Naive thymus-derived CD4-positive, alpha-beta T cell (primary cell): ENCODE data around the gene PTGER2. TPM values are rescaled to one million over a fixed set of nuclear protein-coding genes. Genes with fewer than 3 reads are reported as not detected.

Experiments used
- ATAC-seq: fragments of 150-1000 bp; cut with Tn5 transposase; 2 replicates; pipeline ENCODE4 v1.10.0; 2021; ENCODE audit warnings: mild to moderate bottlenecking, moderate library complexity
- CTCF ChIA-PET: fragments of 350-600 bp; sonication (Branson Sonifier 250); formaldehyde crosslinking; loops from one replicate; lab custom pipeline; 2021; ENCODE audit warnings: antibody characterized with exemption; lab: Charles Lee
- POLR2A ChIA-PET: fragments of 350-600 bp; sonication (Branson Sonifier 250); formaldehyde crosslinking; loops from one replicate; lab custom pipeline; 2021; ENCODE audit warnings: antibody characterized with exemption, inconsistent platforms; lab: Charles Lee
- DNase-seq, 9 donors: peaks; one replicate each; pipeline versions ENCODE4 v3.0.0 to v3.0.0-alpha.2; 2020 to 2022; ENCODE audit warnings: mixed read lengths in 1 of 9
- H3K27ac ChIP-seq: one replicate; pipeline ENCODE4 v1.7.0; 2013; ENCODE audit warnings: mild to moderate bottlenecking, low read depth, low read length, moderate library complexity
- H3K27me3 ChIP-seq, 2 donors: one replicate each; pipeline ENCODE4 v1.7.0; 2013; ENCODE audit warnings: low read length in 2 of 2, mild to moderate bottlenecking in 2 of 2, moderate library complexity in 2 of 2; ENCODE audit not compliant: control insufficient read depth in 2 of 2, insufficient read depth in 2 of 2
- H3K36me3 ChIP-seq, 3 experiments: 1 replicate in 2 of 3; 2 replicates in 1 of 3; pipeline ENCODE4 v1.7.0; 2013; ENCODE audit warnings: low read length in 3 of 3, mild to moderate bottlenecking in 3 of 3, moderate library complexity in 1 of 3; ENCODE audit not compliant: insufficient read depth in 3 of 3, control insufficient read depth in 2 of 3
- H3K4me1 ChIP-seq, 2 donors: one replicate each; pipeline ENCODE4 v1.7.0; 2013; ENCODE audit warnings: low read length in 2 of 2, mild to moderate bottlenecking in 2 of 2, moderate library complexity in 1 of 2; ENCODE audit not compliant: control insufficient read depth in 2 of 2, insufficient read depth in 2 of 2
- H3K4me3 ChIP-seq: 2 replicates; pipeline ENCODE4 v1.7.0; 2013; ENCODE audit warnings: mild to moderate bottlenecking, low read length
- H3K9me3 ChIP-seq, 3 experiments: 1 replicate in 2 of 3; 2 replicates in 1 of 3; pipeline ENCODE4 v1.7.0; 2013; ENCODE audit warnings: low read length in 3 of 3; ENCODE audit not compliant: control insufficient read depth in 2 of 3
- H3K27ac Mint-ChIP-seq, 9 donors: one replicate each; pipeline ENCODE4 v1.8.0; 2020 to 2022; ENCODE audit warnings: mixed read lengths in 9 of 9, mild to moderate bottlenecking in 8 of 9, moderate library complexity in 5 of 9, inconsistent platforms in 2 of 9
- H3K27me3 Mint-ChIP-seq, 5 donors: one replicate each; pipeline ENCODE4 v1.8.0; 2021 to 2022; ENCODE audit warnings: mixed read lengths in 5 of 5, mild to moderate bottlenecking in 1 of 5
- H3K36me3 Mint-ChIP-seq, 5 donors: one replicate each; pipeline ENCODE4 v1.8.0; 2020 to 2022; ENCODE audit warnings: mixed read lengths in 5 of 5, mild to moderate bottlenecking in 3 of 5, inconsistent platforms in 1 of 5
- H3K4me1 Mint-ChIP-seq, 7 donors: one replicate each; pipeline ENCODE4 v1.8.0; 2020 to 2022; ENCODE audit warnings: mixed read lengths in 7 of 7, mild to moderate bottlenecking in 3 of 7, inconsistent platforms in 1 of 7
- H3K4me3 Mint-ChIP-seq, 10 donors: one replicate each; pipeline ENCODE4 v1.8.0; 2020 to 2022; ENCODE audit warnings: mild to moderate bottlenecking in 10 of 10, mixed read lengths in 10 of 10, moderate library complexity in 6 of 10, inconsistent platforms in 2 of 10
- H3K9me3 Mint-ChIP-seq, 11 donors: one replicate each; pipeline ENCODE4 v1.8.0; 2020 to 2022; ENCODE audit warnings: mixed read lengths in 11 of 11, mild to moderate bottlenecking in 4 of 11, inconsistent platforms in 1 of 11, moderate library complexity in 1 of 11
- intact Hi-C, 2 donors: fragments of 100-400 bp; cut with micrococcal nuclease; formaldehyde crosslinking; loops; one replicate each; pipeline ENCODE4 v1.15.1; 2023
- polyA plus RNA-seq, 2 donors: library from polyadenylated mRNA; unstranded; fragments of 300-500 nt; fragmentation: Illumina TruSeq; gene quantifications; one replicate each; pipeline ENCODE4 v1.2.3, GENCODE V29; 2021
- total RNA-seq, 6 experiments: library from RNA in 5 of 6; stranded (reverse) in 5 of 6; gene quantifications; 1 replicate in 5 of 6; 2 replicates in 1 of 6; pipeline ENCODE4 v1.2.3 and lab custom pipeline; 2021 to 2026

The PTGER2 gene
- total and polyA plus RNA-seq, 7 experiments from 2014 or later = 1.7 to 162 (median 23.4) TPM

DNA sequence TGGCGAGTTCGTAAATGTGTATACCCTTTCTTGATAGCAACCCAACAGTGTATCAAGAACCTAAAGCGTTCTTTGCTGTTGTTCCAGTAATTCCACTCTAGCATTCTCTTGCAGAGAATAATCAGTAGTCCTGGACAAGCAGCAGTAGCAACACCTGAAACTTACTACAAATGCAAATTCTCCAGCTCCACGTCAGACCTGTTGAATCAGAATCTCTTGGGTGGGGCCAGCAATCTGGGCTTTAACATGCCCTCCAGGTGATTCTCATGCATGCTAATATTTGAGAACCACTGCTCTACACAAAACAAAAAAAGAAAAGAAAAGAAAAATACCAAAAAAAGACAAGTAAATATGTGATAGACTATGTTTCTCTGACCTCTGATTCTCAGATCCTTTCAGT lies 36.6 kb upstream of the PTGER2 start:
- POLR2A ChIA-PET = no interaction called here
- Histone ChIP-seq H3K27ac (no peak overlapping the region), H3K4me1 (no peaks in the 10 kb centered on the region), H3K36me3 (no peaks in the 10 kb centered on the region), H3K9me3 (no peaks in the 10 kb centered on the region), H3K27me3 (no peaks in the 10 kb centered on the region), H3K4me3 (no peak overlapping the region)
- Mint-ChIP-seq H3K9me3 (peaks cover 0 to 2% (median 0%) of the 10 kb centered on the region in 11 donors), H3K4me3 (no peak overlapping the region), H3K27ac (no peak overlapping the region), H3K27me3 (peaks cover 0 to 43% (median 2%) of the 10 kb centered on the region in 5 donors), H3K36me3 (peaks cover 0 to 28% (median 0%) of the 10 kb centered on the region in 5 donors), H3K4me1 (peaks cover 5 to 33% (median 10%) of the 10 kb centered on the region in 7 donors)
- CTCF ChIA-PET = no interaction called here
- DNase-seq (no peak), ATAC-seq (no peak)
- intact Hi-C loops = no loop called here

DNA sequence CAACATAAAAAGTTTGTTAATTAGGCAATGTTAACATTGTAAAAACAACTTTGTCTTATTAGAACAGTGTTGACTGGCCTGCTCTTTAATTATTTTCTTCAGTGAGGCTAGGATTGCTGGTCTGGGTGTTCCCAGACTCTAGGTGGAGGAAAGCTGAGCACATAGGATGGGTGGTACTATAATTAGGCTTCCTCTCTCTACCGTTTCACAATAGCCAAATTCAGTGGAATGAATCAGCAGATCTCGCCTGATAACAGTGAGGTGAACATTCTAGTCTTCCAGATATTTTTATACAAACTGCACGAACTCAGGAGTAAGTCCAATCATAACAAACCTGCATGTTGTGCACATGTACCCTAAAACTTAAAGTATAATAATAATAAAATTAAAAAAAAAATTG lies 34.7 kb upstream of the PTGER2 start:
- no peak for ATAC-seq
- Histone ChIP-seq H3K27ac (no peak overlapping the region), H3K4me1 (no peaks in the 10 kb centered on the region), H3K36me3 (no peaks in the 10 kb centered on the region), H3K9me3 (no peaks in the 10 kb centered on the region), H3K4me3 (no peak overlapping the region), H3K27me3 (no peaks in the 10 kb centered on the region)
- H3K4me1 Mint-ChIP-seq = peaks cover 5 to 33% (median 10%) of the 10 kb centered on the region in 7 donors
- POLR2A ChIA-PET = interaction anchor here (0.7 kb wide), 1 partner anchor 21 kb away, joined by 3 read pairs; no protein-coding TSS in a partner anchor
- intact Hi-C loops = no loop called here
- peaks cover 0 to 8% (median 0%) of the 10 kb centered on the region in 11 donors for H3K9me3 Mint-ChIP-seq
- H3K27me3 Mint-ChIP-seq = peaks cover 0 to 32% (median 0%) of the 10 kb centered on the region in 5 donors
- no peak overlapping the region for H3K27ac Mint-ChIP-seq
- no peak overlapping the region for H3K4me3 Mint-ChIP-seq
- no peak for DNase-seq
- peaks cover 0 to 35% (median 0%) of the 10 kb centered on the region in 5 donors for H3K36me3 Mint-ChIP-seq
- CTCF ChIA-PET = interaction anchor here (1.7 kb wide), 1 partner anchor 12 kb away, joined by 5 read pairs; no protein-coding TSS in a partner anchor

DNA sequence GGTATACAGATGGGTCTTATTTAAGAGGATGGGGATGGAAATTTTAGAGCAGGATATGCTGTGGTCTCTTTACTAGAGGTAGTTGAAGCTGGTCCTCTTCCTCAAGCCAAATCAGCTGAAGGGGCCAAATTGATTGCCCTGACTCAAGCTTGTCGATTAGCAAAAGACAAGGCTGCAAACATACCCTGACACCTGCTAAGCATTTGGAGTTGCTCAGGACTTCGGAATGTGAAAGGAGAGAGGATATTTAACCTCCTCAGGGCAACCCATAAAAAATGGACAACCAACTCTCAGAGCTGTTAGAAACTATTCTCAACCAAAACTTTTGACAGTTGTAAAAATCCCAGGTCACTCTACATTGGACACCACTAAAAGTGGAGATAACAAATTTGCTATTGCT lies 31.0 kb upstream of the PTGER2 start:
- Histone ChIP-seq H3K27me3 (no peaks in the 10 kb centered on the region), H3K4me3 (no peak overlapping the region), H3K4me1 (peaks cover 20% of the 10 kb centered on the region in 2 donors), H3K9me3 (no peaks in the 10 kb centered on the region), H3K36me3 (no peaks in the 10 kb centered on the region), H3K27ac (no peak overlapping the region)
- ATAC-seq (no peak), DNase-seq (no peak)
- ChIA-PET CTCF (no interaction called here), POLR2A (no interaction called here)
- Mint-ChIP-seq H3K36me3 (peaks cover 0 to 38% (median 0%) of the 10 kb centered on the region in 5 donors), H3K27me3 (peaks cover 0 to 6% (median 0%) of the 10 kb centered on the region in 5 donors), H3K27ac (no peak overlapping the region), H3K4me1 (peaks cover 28 to 65% (median 32%) of the 10 kb centered on the region in 7 donors), H3K4me3 (no peak overlapping the region), H3K9me3 (peaks cover 0 to 12% (median 0%) of the 10 kb centered on the region in 11 donors)
- intact Hi-C loops = no loop called here

DNA sequence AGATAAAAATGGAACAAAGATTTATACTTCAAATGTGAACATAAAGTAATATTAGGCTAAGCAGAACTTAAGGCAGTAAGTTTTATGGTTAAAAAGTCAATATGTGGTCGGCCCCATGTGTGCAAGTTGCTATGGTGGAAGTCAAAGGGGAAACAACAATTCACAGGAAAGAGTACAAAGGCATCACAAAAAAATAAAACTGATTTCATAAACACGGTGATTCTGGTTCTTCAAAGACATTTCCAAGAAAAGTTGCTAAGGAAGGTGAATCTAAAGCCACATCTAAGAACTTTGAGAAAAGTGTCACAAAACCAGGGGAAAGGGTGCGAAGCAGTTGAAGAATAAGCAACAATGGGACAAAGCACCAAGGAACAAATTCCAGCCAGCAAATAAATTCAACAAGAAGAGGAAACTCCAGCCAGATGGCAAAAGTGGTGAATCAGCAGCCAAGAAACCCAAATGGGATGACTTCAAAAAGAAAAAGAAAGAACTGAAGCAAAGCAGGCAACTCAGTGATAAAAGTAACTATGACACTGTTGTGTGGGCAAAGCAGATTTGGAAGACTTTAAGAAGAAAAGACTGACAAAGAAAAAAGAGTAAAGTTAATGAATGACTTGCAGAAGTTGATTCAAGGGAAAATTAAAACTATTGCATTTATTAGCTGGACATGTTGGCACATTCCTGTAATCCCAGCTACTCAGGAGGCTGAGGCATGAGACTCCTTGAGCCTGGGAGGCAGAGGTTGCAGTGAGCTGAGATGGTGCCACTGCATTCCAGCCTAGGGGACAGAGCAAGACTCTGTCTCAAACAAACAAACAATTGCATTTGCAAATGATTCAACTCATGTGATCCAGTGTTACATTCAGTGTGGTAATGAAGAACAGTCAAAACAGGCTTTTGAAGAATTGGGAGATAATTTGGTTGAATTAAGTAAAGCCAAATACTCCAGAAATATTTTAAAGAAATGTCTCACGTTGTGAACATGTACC lies 27.2 kb upstream of the PTGER2 start:
- no peaks in the 10 kb centered on the region for H3K9me3 ChIP-seq
- peak overlapping the region; percentile 4 for H3K4me3 ChIP-seq
- H3K36me3 Mint-ChIP-seq = peaks cover 0 to 50% (median 0%) of the 10 kb centered on the region in 5 donors
- peaks cover 0 to 14% (median 0%) of the 10 kb centered on the region in 11 donors for H3K9me3 Mint-ChIP-seq
- no peaks in the 10 kb centered on the region for H3K27me3 ChIP-seq
- ATAC-seq = peak; percentile 44
- DNase-seq = peak in 5 of 9 donors; percentile 9 to 37 (median 24)
- intact Hi-C loops = loop anchor here in 1 of 2 donors (1.0 to 2.0 kb wide), 3 partner anchors 28 to 440 kb away; partner anchors contain the start of gene PTGER2
- H3K27me3 Mint-ChIP-seq = peaks cover 0 to 15% (median 0%) of the 10 kb centered on the region in 5 donors
- H3K4me1 ChIP-seq = peaks cover 21 to 22% of the 10 kb centered on the region in 2 donors
- peak overlapping the region in 7 of 9 donors; percentile 3 to 91 (median 16) for H3K27ac Mint-ChIP-seq
- peaks cover 19 to 52% (median 27%) of the 10 kb centered on the region in 7 donors for H3K4me1 Mint-ChIP-seq
- POLR2A ChIA-PET = no interaction called here
- CTCF ChIA-PET = no interaction called here
- H3K4me3 Mint-ChIP-seq = peak overlapping the region; percentile 4 to 73 (median 60)
- no peak overlapping the region for H3K27ac ChIP-seq
- no peaks in the 10 kb centered on the region for H3K36me3 ChIP-seq

DNA sequence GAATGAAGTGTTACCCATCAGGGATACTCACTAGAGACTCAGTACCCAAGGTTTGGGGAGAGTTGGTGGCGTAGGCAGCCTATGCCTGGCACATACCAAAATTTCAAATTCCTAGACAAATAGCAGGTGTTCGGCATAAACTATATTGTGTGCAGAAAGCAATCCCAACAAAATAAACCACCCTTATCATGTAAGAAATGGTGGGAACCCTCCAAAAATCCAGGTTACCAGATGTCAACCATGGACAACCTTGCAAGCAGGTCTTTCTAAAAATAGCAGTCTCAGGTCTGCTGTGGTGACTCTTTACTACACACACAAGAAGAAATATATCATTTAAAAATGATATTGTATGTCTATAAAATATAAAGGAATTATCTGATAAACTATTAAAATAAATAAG lies 17.7 kb upstream of the PTGER2 start:
- Histone ChIP-seq H3K4me3 (no peak overlapping the region), H3K4me1 (peaks cover 3 to 5% of the 10 kb centered on the region in 2 donors), H3K27me3 (no peaks in the 10 kb centered on the region), H3K27ac (no peak overlapping the region), H3K36me3 (no peaks in the 10 kb centered on the region), H3K9me3 (no peaks in the 10 kb centered on the region)
- DNase-seq = no peak
- no peak for ATAC-seq
- ChIA-PET POLR2A (no interaction called here), CTCF (interaction anchor here (0.7 kb wide), 1 partner anchor 177 kb away, joined by 3 read pairs; no protein-coding TSS in a partner anchor)
- H3K4me1 Mint-ChIP-seq = peaks cover 8 to 34% (median 15%) of the 10 kb centered on the region in 7 donors
- intact Hi-C loops = loop anchor here (5.0 to 10.0 kb wide), 5 partner anchors 56 to 366 kb away; no protein-coding TSS in a partner anchor
- no peak overlapping the region for H3K4me3 Mint-ChIP-seq
- no peaks in the 10 kb centered on the region for H3K9me3 Mint-ChIP-seq
- peaks cover 0 to 21% (median 0%) of the 10 kb centered on the region in 5 donors for H3K27me3 Mint-ChIP-seq
- H3K27ac Mint-ChIP-seq = peak overlapping the region in 2 of 9 donors; percentile 1 to 41
- H3K36me3 Mint-ChIP-seq = peaks cover 0 to 33% (median 0%) of the 10 kb centered on the region in 5 donors

DNA sequence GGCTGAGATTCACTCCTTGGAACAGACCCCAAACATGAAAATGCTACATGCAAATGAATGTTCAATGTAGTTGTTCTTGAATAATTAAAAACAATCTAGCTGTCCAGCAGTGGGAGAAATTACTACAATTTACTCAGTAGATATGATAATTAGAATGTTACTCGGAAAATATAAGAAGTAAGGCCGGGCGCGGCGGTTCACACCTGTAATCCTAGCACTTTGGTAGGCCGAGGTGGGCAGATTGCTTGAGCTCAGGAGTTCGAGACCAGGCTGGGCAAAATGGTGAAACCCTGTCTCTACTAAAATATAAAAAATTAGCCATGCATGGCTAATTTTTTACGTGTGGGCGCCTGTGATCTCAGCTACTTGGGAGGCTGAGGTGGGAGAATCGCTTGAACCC lies 15.3 kb upstream of the PTGER2 start:
- Histone ChIP-seq H3K9me3 (no peaks in the 10 kb centered on the region), H3K27ac (no peak overlapping the region), H3K4me3 (no peak overlapping the region), H3K36me3 (no peaks in the 10 kb centered on the region), H3K4me1 (peaks cover 3 to 5% of the 10 kb centered on the region in 2 donors), H3K27me3 (no peaks in the 10 kb centered on the region)
- ChIA-PET CTCF (interaction anchor here (1.1 to 1.4 kb wide), 3 partner anchors 52 to 351 kb away, joined by 3 read pairs; no protein-coding TSS in a partner anchor), POLR2A (no interaction called here)
- H3K27me3 Mint-ChIP-seq = peaks cover 0 to 10% (median 0%) of the 10 kb centered on the region in 5 donors
- H3K9me3 Mint-ChIP-seq = no peaks in the 10 kb centered on the region
- no peak overlapping the region for H3K27ac Mint-ChIP-seq
- DNase-seq = no peak
- H3K36me3 Mint-ChIP-seq = peaks cover 0 to 50% (median 0%) of the 10 kb centered on the region in 5 donors
- ATAC-seq = no peak
- H3K4me1 Mint-ChIP-seq = peaks cover 8 to 54% (median 23%) of the 10 kb centered on the region in 7 donors
- intact Hi-C loops = loop anchor here (1.0 to 10.0 kb wide), 12 partner anchors 17 to 757 kb away; partner anchors contain the start of gene PSMC6 (in 1 of the 2)
- H3K4me3 Mint-ChIP-seq = no peak overlapping the region
